WERI-Rb-1 (cell line): ENCODE measurements around the gene TP73.

Source experiments
- DNase-seq: peaks from one replicate; pipeline ENCODE4 v3.0.0-alpha.2; 2020
- H3K27ac ChIP-seq: fragments of 250-450 bp; sonication (Bioruptor Pico); 2 replicates; pipeline ENCODE4 v1.5.1; 2020; ENCODE audit warnings: mild to moderate bottlenecking, moderate library complexity
- H3K27me3 ChIP-seq: fragments of 250-450 bp; sonication (Bioruptor Pico); 2 replicates; pipeline ENCODE4 v1.5.1; 2021; ENCODE audit warnings: mild to moderate bottlenecking, low read depth, moderate library complexity; ENCODE audit not compliant: insufficient read depth, severe bottlenecking
- H3K36me3 ChIP-seq: fragments of 250-450 bp; sonication (Bioruptor Pico); 2 replicates; pipeline ENCODE4 v1.5.1; 2020; ENCODE audit warnings: mild to moderate bottlenecking, moderate library complexity
- H3K4me3 ChIP-seq: 2 replicates; pipeline ENCODE4 v1.5.1; 2011; ENCODE audit warnings: low read depth, mild to moderate bottlenecking, control low read depth, low read length
- H3K9me3 ChIP-seq: fragments of 250-450 bp; sonication (Bioruptor Pico); 2 replicates; pipeline ENCODE4 v1.5.1; 2021; ENCODE audit warnings: mild to moderate bottlenecking, moderate library complexity; ENCODE audit not compliant: severe bottlenecking
- CTCF ChIP-seq: IDR thresholded peaks from 2 replicates; pipeline ENCODE4 v1.5.1; 2011; ENCODE audit warnings: low read depth, mild to moderate bottlenecking, control low read depth, inconsistent platforms, low read length

The TP73 gene

GRCh38 chr1:3672971-3673361 is 20.6 kb downstream of the TP73 start:
- Histone ChIP-seq H3K36me3 (no peaks in the 10 kb centered on the region; the same call in 1 of the 2 replicates), H3K9me3 (no peaks in the 10 kb centered on the region), H3K4me3 (no peak overlapping the region), H3K27me3 (no peaks in the 10 kb centered on the region), H3K27ac (no peak overlapping the region)
- no peak for TF ChIP-seq CTCF
- DNase-seq, result no peak

GRCh38 chr1:3673381-3674099 is 21.2 kb downstream of the TP73 start:
- Histone ChIP-seq H3K4me3 (no peak overlapping the region), H3K27me3 (no peaks in the 10 kb centered on the region), H3K27ac (no peak overlapping the region), H3K36me3 (no peaks in the 10 kb centered on the region; the same call in 1 of the 2 replicates), H3K9me3 (no peaks in the 10 kb centered on the region)
- DNase-seq, result no peak
- TF ChIP-seq CTCF, result no peak

GRCh38 chr1:3674100-3675094 is 22.1 kb downstream of the TP73 start:
- DNase-seq, result no peak
- H3K9me3 ChIP-seq, result no peaks in the 10 kb centered on the region
- H3K27ac ChIP-seq, result no peak overlapping the region
- H3K27me3 ChIP-seq, result no peaks in the 10 kb centered on the region
- H3K4me3 ChIP-seq, result no peak overlapping the region
- H3K36me3 ChIP-seq, result no peaks in the 10 kb centered on the region; the same call in 1 of the 2 replicates
- no peak for TF ChIP-seq CTCF

GRCh38 chr1:3675436-3675835 is 23.1 kb downstream of the TP73 start:
- no peak overlapping the region for H3K27ac ChIP-seq
- H3K4me3 ChIP-seq, result no peak overlapping the region
- no peak for DNase-seq
- H3K9me3 ChIP-seq, result no peaks in the 10 kb centered on the region
- no peaks in the 10 kb centered on the region; the same call in 1 of the 2 replicates for H3K36me3 ChIP-seq
- no peaks in the 10 kb centered on the region for H3K27me3 ChIP-seq
- TF ChIP-seq CTCF, result no peak

- DNase-seq, result no peak
- H3K4me3 ChIP-seq, result no peak overlapping the region
- H3K36me3 ChIP-seq, result peaks cover 6% of the 10 kb centered on the region
- H3K9me3 ChIP-seq, result no peaks in the 10 kb centered on the region
- no peaks in the 10 kb centered on the region for H3K27me3 ChIP-seq
- no peak overlapping the region; the same call in 1 of the 2 replicates for H3K27ac ChIP-seq
- TF ChIP-seq CTCF, result no peak
These were observed 24.5 kb downstream of the TP73 start for GRCh38 chr1:3676581-3677470.
